K562 (cell line): ENCODE results near the gene LRRC19. TPM values are rescaled to one million over a fixed set of nuclear protein-coding genes. Genes with fewer than 3 reads are reported as not detected.
A peak's percentile ranks its signal among the peaks of the same experiment; 100 is the strongest.

Experiments
- CBFA2T2 ChIP-seq: fragments of 450-650 bp; conservative IDR thresholded peaks from 2 replicates; pipeline ENCODE4 v1.6.1; 2017; ENCODE audit warnings: mild to moderate bottlenecking
- CEBPB ChIP-seq: fragments of 450-650 bp; IDR thresholded peaks from 2 replicates; pipeline ENCODE4 v1.6.1; 2016; ENCODE audit warnings: missing genetic modification characterization, missing compliant biosample characterization
- DDX20 ChIP-seq: fragments of 450-650 bp; IDR thresholded peaks from 2 replicates; pipeline ENCODE4 v1.6.1; 2016; ENCODE audit warnings: missing genetic modification characterization, low read depth, mild to moderate bottlenecking, missing compliant biosample characterization, moderate library complexity
- FOXK2 ChIP-seq, 2 experiments: fragments of 450-650 bp; IDR thresholded peaks in 1 of 2; conservative IDR thresholded peaks in 1 of 2; 2 replicates each; pipeline ENCODE4 v1.6.1; 2016; ENCODE audit warnings: low read depth in 2 of 2, mild to moderate bottlenecking in 1 of 2
- HOXB6 ChIP-seq: fragments of 250-450 bp; sonication (Bioruptor Pico); IDR thresholded peaks from 2 replicates; pipeline ENCODE4 v1.5.1; 2022; ENCODE audit warnings: mild to moderate bottlenecking, borderline replicate concordance
- MCM7 ChIP-seq, 2 experiments: fragments of 450-650 bp; IDR thresholded peaks; 2 replicates each; pipeline ENCODE4 v1.6.1; 2016 to 2018
- MEF2D ChIP-seq: conservative IDR thresholded peaks from 2 replicates; pipeline ENCODE4 v1.6.1; 2016; ENCODE audit warnings: low read depth, missing genetic modification characterization, missing compliant biosample characterization
- NBN ChIP-seq: fragments of 450-650 bp; IDR thresholded peaks from 2 replicates; pipeline ENCODE4 v1.6.1; 2016; ENCODE audit warnings: low read depth, mild to moderate bottlenecking
- NELFE ChIP-seq: IDR thresholded peaks from 2 replicates; pipeline ENCODE4 v1.6.1; 2011; ENCODE audit warnings: mild to moderate bottlenecking; ENCODE audit not compliant: insufficient read depth, insufficient read length
- NUFIP1 ChIP-seq: fragments of 450-650 bp; IDR thresholded peaks from 2 replicates; pipeline ENCODE4 v1.6.1; 2018; ENCODE audit not compliant: partially characterized antibody
- SMAD1 ChIP-seq: fragments of 150-350 bp; IDR thresholded peaks from 2 replicates; pipeline ENCODE4 v1.6.1; 2014; ENCODE audit warnings: low read length, low read depth; ENCODE audit not compliant: partially characterized antibody
- SMAD2 ChIP-seq: fragments of 150-350 bp; IDR thresholded peaks from 2 replicates; pipeline ENCODE4 v1.6.1; 2014; ENCODE audit warnings: low read depth, mild to moderate bottlenecking, low read length
- SMARCA5 ChIP-seq: fragments of 450-650 bp; IDR thresholded peaks from 2 replicates; pipeline ENCODE4 v1.6.1; 2016
- TRIM28 ChIP-seq: fragments of 450-650 bp; IDR thresholded peaks from 2 replicates; pipeline ENCODE4 v1.6.1; 2017
- ZFX ChIP-seq: sonication (generic); formaldehyde crosslinking; IDR thresholded peaks from 2 replicates; pipeline ENCODE4 v1.8.0; 2022; ENCODE audit warnings: mild to moderate bottlenecking, missing genetic modification reagents, moderate library complexity
- ZNF121 ChIP-seq: sonication (generic); formaldehyde crosslinking; conservative IDR thresholded peaks from 2 replicates; pipeline ENCODE4 v1.8.0; 2022; ENCODE audit warnings: missing genetic modification reagents
- ZNF146 ChIP-seq: IDR thresholded peaks from one replicate; pipeline ENCODE4 v1.6.1; 2018; ENCODE audit warnings: missing compliant biosample characterization; ENCODE audit not compliant: unreplicated experiment
- polyA plus RNA-seq, 8 experiments: library from polyadenylated mRNA; depleted of rRNA in 4 of 8; stranded (reverse) in 5 of 8; unstranded in 3 of 8; fragments of >200 nt; fragmentation: Nextera tagmentation in 2 of 8; fragmentation: Illumina TruSeq in 1 of 8; extraction: Ambion mirVana in 2 of 8; extraction: Trizol in 1 of 8; gene quantifications; 2 replicates each; pipeline versions ENCODE4 v1.2.1 to v1.2.3, GENCODE V29; 2011 to 2014; ENCODE audit warnings: inconsistent platforms in 1 of 8, missing spikeins in 1 of 8
- total RNA-seq, 7 experiments: library from RNA; depleted of rRNA in 6 of 7; stranded (reverse); fragments of >200 nt in 6 of 7; fragmentation: Illumina TruSeq in 2 of 7; extraction: Trizol in 2 of 7; gene quantifications; 2 replicates each; pipeline versions ENCODE4 v1.2.1 to v1.2.3, GENCODE V29; 2011 to 2021; ENCODE audit warnings: low replicate concordance in 1 of 7
- TF ChIP-seq, protein P1 (sequence below): IDR thresholded peaks from 2 replicates; pipeline ENCODE4 v1.6.1; 2011; ENCODE audit warnings: borderline replicate concordance, low read depth, mild to moderate bottlenecking, moderate library complexity, low read length; ENCODE audit not compliant: insufficient read depth, poor library complexity, severe bottlenecking
- TF ChIP-seq, protein P2 (sequence below): sonication (generic); formaldehyde crosslinking; IDR thresholded peaks from 2 replicates; pipeline ENCODE4 v1.9.0; 2022; ENCODE audit warnings: mild to moderate bottlenecking, missing genetic modification reagents
- TF ChIP-seq, protein P3 (sequence below): sonication (generic); formaldehyde crosslinking; IDR thresholded peaks from 2 replicates; pipeline ENCODE4 v1.8.1; 2023; ENCODE audit warnings: mild to moderate bottlenecking, missing genetic modification reagents
- TF ChIP-seq, protein P4 (sequence below): IDR thresholded peaks from 3 replicates; pipeline ENCODE4 v1.6.1; 2011; ENCODE audit warnings: borderline replicate concordance, mild to moderate bottlenecking, moderate library complexity; ENCODE audit not compliant: insufficient read length; ENCODE audit errors: extremely low read depth

Gene LRRC19
- total and polyA plus RNA-seq, 9 of the 15 experiments (the other 6 are each of a cell fraction or from before 2014, with no cell fraction given), result not detected

DNA sequence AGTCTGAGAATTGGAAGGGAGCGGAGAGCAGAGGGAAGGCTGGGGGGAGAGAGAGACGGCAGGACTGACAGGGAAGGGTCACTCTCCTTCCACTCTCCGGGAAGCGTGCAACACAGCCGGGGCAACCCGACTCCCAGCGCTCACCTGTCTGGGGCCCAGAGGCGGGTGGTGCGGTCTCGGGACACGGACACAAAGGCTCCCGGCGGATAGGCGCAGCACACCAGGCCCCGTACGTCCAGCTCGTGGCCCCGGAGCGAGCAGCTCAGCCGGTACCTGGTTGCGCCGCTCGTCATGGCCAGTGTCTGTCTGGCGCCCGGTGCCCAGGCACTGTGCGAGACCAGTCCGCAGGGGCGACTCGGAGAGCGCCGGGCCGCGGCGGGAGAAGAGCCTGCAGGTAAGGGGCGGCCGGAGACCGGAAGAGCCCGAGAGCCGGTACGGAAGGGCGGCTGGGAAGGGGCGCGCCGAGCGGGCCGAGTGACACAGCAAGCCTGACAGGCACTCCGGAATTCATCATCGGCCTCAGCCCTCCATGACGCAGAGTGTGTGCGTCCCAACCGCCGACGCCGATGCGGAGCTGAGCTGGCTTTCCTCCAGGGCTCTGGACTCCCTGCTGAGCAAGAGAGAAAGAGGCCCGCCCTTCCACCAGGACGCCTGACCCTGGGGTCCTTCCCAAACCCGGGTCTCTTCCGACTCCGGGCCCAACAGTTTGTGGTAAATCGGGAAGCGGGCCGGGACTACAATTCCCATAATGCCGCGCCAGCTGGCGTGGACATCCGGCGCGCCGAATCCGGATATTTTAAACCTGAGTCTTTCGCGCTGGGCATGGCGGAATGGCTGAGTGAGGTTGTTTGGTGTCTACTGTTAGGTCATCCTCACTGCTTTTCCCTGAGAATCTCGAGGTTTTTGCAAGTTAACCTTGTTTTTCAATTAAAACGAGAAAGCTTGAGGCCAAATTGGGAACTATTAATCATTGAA is 58.4 kb downstream of the LRRC19 start, which contains the start of gene PLAA (continued):
- TF ChIP-seq HOXB6 (CRISPR knock-in tag) (no peak), CBFA2T2 (no peak), ZNF146 (CRISPR knock-in tag) (no peak), CEBPB (no peak), NBN (no peak), SMAD2 (no peak), ZFX (peak; percentile 72), MEF2D (tag) (no peak), ZNF121 (CRISPR knock-in tag) (no peak), MCM7 (IDR thresholded peaks at IDR 0.05) (no peak), FOXK2 (conservative IDR thresholded peaks at IDR 0.05 in 1 of 2, IDR thresholded peaks at IDR 0.05 in 1 of 2; ENCODE audit: low read depth in 2 of 2) (0 out of 4 replicates have a peak, but pooled peaks of 1 of the 2 experiments have one; percentile 25), DDX20 (no peak), TRIM28 (no peak), SMAD1 (no peak), NELFE (no peak), NUFIP1 (no peak), SMARCA5 (no peak)
- TF ChIP-seq, protein P1, sequence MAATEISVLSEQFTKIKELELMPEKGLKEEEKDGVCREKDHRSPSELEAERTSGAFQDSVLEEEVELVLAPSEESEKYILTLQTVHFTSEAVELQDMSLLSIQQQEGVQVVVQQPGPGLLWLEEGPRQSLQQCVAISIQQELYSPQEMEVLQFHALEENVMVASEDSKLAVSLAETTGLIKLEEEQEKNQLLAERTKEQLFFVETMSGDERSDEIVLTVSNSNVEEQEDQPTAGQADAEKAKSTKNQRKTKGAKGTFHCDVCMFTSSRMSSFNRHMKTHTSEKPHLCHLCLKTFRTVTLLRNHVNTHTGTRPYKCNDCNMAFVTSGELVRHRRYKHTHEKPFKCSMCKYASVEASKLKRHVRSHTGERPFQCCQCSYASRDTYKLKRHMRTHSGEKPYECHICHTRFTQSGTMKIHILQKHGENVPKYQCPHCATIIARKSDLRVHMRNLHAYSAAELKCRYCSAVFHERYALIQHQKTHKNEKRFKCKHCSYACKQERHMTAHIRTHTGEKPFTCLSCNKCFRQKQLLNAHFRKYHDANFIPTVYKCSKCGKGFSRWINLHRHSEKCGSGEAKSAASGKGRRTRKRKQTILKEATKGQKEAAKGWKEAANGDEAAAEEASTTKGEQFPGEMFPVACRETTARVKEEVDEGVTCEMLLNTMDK, result no peak
- TF ChIP-seq, protein P2, sequence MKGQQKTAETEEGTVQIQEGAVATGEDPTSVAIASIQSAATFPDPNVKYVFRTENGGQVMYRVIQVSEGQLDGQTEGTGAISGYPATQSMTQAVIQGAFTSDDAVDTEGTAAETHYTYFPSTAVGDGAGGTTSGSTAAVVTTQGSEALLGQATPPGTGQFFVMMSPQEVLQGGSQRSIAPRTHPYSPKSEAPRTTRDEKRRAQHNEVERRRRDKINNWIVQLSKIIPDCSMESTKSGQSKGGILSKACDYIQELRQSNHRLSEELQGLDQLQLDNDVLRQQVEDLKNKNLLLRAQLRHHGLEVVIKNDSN (CRISPR knock-in tag), result no peak
- TF ChIP-seq, protein P3, sequence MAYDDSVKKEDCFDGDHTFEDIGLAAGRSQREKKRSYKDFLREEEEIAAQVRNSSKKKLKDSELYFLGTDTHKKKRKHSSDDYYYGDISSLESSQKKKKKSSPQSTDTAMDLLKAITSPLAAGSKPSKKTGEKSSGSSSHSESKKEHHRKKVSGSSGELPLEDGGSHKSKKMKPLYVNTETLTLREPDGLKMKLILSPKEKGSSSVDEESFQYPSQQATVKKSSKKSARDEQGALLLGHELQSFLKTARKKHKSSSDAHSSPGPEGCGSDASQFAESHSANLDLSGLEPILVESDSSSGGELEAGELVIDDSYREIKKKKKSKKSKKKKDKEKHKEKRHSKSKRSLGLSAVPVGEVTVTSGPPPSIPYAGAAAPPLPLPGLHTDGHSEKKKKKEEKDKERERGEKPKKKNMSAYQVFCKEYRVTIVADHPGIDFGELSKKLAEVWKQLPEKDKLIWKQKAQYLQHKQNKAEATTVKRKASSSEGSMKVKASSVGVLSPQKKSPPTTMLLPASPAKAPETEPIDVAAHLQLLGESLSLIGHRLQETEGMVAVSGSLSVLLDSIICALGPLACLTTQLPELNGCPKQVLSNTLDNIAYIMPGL, result no peak
- TF ChIP-seq, protein P4, sequence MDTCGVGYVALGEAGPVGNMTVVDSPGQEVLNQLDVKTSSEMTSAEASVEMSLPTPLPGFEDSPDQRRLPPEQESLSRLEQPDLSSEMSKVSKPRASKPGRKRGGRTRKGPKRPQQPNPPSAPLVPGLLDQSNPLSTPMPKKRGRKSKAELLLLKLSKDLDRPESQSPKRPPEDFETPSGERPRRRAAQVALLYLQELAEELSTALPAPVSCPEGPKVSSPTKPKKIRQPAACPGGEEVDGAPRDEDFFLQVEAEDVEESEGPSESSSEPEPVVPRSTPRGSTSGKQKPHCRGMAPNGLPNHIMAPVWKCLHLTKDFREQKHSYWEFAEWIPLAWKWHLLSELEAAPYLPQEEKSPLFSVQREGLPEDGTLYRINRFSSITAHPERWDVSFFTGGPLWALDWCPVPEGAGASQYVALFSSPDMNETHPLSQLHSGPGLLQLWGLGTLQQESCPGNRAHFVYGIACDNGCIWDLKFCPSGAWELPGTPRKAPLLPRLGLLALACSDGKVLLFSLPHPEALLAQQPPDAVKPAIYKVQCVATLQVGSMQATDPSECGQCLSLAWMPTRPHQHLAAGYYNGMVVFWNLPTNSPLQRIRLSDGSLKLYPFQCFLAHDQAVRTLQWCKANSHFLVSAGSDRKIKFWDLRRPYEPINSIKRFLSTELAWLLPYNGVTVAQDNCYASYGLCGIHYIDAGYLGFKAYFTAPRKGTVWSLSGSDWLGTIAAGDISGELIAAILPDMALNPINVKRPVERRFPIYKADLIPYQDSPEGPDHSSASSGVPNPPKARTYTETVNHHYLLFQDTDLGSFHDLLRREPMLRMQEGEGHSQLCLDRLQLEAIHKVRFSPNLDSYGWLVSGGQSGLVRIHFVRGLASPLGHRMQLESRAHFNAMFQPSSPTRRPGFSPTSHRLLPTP, result no peak
